NCI-H2029 (cell line): ENCODE data around the gene KIAA0825.
"Not testable (repeated sequence)": the region's sequence is repeated elsewhere in the genome, so short reads cannot be mapped to it uniquely, and the experiment has no call there.

Experiments used
- DNase-seq: peaks from one replicate; lab custom pipeline; 2025; lab: John Stamatoyannopoulos, UW

KIAA0825 gene

GRCh38 chr5:94374336-94374735, 244.1 kb downstream of the KIAA0825 start:
- DNase-seq, result no peak

GRCh38 chr5:94367900-94368299, 250.5 kb downstream of the KIAA0825 start:
- DNase-seq, result no peak

- DNase-seq, result no peak
Observed at GRCh38 chr5:94366811-94367210, 251.6 kb downstream of the KIAA0825 start.

- DNase-seq, result no peak
Observed at GRCh38 chr5:94362857-94363256, 255.5 kb downstream of the KIAA0825 start.

- DNase-seq, result no peak
Observed at GRCh38 chr5:94361832-94362796, 256.3 kb downstream of the KIAA0825 start.

GRCh38 chr5:94361161-94361560, 257.2 kb downstream of the KIAA0825 start:
- DNase-seq, result no peak

- DNase-seq, result no peak
Observed at GRCh38 chr5:94360382-94361130, 257.8 kb downstream of the KIAA0825 start.

- no peak for DNase-seq
Observed at GRCh38 chr5:94359880-94360279, 258.5 kb downstream of the KIAA0825 start.

- DNase-seq, result no peak
Observed at GRCh38 chr5:94355811-94356210, 262.6 kb downstream of the KIAA0825 start.

- not testable (repeated sequence) for DNase-seq
Observed at GRCh38 chr5:94354837-94355485, 263.4 kb downstream of the KIAA0825 start.

- no peak for DNase-seq
Observed at GRCh38 chr5:94353605-94354004, 264.8 kb downstream of the KIAA0825 start.

- no peak for DNase-seq
Observed at GRCh38 chr5:94347130-94347529, 271.3 kb downstream of the KIAA0825 start.

- no peak for DNase-seq
Observed at GRCh38 chr5:94345257-94345656, 273.1 kb downstream of the KIAA0825 start.

GRCh38 chr5:94337617-94338016, 280.8 kb downstream of the KIAA0825 start:
- no peak for DNase-seq

- DNase-seq, result no peak
Observed at GRCh38 chr5:94335936-94336335, 282.5 kb downstream of the KIAA0825 start.

GRCh38 chr5:94329115-94329514, 289.3 kb downstream of the KIAA0825 start:
- no peak for DNase-seq

- DNase-seq, result no peak
Observed at GRCh38 chr5:94326586-94326985, 291.8 kb downstream of the KIAA0825 start.

- no peak for DNase-seq
Observed at GRCh38 chr5:94316916-94317838, 301.2 kb downstream of the KIAA0825 start.

- DNase-seq, result no peak
Observed at GRCh38 chr5:94314460-94315131, 303.8 kb downstream of the KIAA0825 start.

- no peak for DNase-seq
Observed at GRCh38 chr5:94313696-94314095, 304.7 kb downstream of the KIAA0825 start.

GRCh38 chr5:94313188-94313587, 305.2 kb downstream of the KIAA0825 start:
- DNase-seq, result no peak
